PFSK-1 (cell line): Measurements from ENCODE around the gene DLL1.

Experiments
- FOXP2 ChIP-seq: optimal IDR thresholded peaks from 2 replicates; pipeline ENCODE3; 2011; ENCODE audit warnings: borderline replicate concordance, control low read depth, inconsistent platforms; ENCODE audit not compliant: insufficient read depth; ENCODE audit errors: extremely low read length, extremely low read depth
- POLR2AphosphoS5 ChIP-seq: IDR thresholded peaks from 2 replicates; pipeline ENCODE4 v1.6.1; 2012; ENCODE audit warnings: low read depth, mild to moderate bottlenecking, control low read depth, low read length, moderate library complexity
- SIN3A ChIP-seq: IDR thresholded peaks from 2 replicates; pipeline ENCODE4 v1.6.1; 2012; ENCODE audit warnings: mild to moderate bottlenecking, low read length, moderate library complexity, borderline replicate concordance; ENCODE audit not compliant: insufficient read depth
- TAF1 ChIP-seq: IDR thresholded peaks from 2 replicates; pipeline ENCODE4 v1.6.1; 2012; ENCODE audit warnings: low read length, control low read depth, borderline replicate concordance; ENCODE audit not compliant: insufficient read depth
- TF ChIP-seq, protein P1 (sequence below), 2 experiments: IDR thresholded peaks; 2 replicates each; pipeline versions ENCODE4 v1.6.1 to v1.8.0; 2011 to 2012; ENCODE audit warnings: low read depth in 2 of 2, low read length in 2 of 2, control low read depth in 1 of 2, inconsistent platforms in 1 of 2, mild to moderate bottlenecking in 1 of 2, moderate library complexity in 1 of 2; ENCODE audit not compliant: insufficient read depth in 1 of 2

DLL1 gene

DNA sequence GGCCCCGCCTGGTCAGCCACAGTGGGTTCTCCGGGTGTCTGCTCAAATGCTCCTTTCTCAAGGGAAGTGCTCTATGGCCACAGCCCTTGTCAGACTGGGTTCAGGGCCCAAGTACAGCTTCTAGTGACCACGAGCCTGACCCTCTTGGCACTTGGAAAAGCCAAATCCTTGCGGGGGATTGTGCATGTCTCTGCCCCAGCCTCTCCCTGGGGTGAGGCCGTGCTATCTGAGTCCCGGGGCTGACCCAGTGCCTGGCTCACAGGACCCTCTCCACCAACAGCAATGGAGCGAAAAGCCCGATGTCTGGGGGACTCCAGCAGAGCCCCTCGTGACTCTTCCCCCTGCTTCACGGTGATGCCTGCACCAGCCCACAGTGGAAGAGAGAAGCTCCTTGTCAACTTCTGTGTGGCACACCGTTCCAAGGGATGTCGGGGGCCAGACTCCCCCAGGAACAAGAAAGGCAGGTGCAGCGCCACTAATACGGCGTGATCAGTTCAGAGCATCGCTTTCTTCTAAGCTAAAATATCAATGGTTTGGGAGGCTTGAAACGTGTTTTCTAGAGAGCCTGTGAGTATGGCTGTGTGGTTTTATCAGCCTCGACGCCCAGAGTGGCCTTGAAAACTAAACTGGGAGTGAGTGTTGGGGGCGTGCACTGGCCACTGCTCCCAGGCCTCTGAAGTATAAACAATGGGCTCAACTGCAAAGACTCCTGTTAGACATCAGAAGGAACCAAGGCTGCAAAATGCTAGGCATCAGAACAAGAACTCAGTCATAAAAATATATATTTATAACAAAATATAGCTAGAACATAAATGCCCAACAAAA lies 51.9 kb downstream of the DLL1 start:
- TF ChIP-seq, protein P1, sequence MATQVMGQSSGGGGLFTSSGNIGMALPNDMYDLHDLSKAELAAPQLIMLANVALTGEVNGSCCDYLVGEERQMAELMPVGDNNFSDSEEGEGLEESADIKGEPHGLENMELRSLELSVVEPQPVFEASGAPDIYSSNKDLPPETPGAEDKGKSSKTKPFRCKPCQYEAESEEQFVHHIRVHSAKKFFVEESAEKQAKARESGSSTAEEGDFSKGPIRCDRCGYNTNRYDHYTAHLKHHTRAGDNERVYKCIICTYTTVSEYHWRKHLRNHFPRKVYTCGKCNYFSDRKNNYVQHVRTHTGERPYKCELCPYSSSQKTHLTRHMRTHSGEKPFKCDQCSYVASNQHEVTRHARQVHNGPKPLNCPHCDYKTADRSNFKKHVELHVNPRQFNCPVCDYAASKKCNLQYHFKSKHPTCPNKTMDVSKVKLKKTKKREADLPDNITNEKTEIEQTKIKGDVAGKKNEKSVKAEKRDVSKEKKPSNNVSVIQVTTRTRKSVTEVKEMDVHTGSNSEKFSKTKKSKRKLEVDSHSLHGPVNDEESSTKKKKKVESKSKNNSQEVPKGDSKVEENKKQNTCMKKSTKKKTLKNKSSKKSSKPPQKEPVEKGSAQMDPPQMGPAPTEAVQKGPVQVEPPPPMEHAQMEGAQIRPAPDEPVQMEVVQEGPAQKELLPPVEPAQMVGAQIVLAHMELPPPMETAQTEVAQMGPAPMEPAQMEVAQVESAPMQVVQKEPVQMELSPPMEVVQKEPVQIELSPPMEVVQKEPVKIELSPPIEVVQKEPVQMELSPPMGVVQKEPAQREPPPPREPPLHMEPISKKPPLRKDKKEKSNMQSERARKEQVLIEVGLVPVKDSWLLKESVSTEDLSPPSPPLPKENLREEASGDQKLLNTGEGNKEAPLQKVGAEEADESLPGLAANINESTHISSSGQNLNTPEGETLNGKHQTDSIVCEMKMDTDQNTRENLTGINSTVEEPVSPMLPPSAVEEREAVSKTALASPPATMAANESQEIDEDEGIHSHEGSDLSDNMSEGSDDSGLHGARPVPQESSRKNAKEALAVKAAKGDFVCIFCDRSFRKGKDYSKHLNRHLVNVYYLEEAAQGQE (IDR thresholded peaks at IDR 0.05; ENCODE audit: insufficient read depth in 1 of 2, low read depth in 2 of 2, low read length in 2 of 2): no peak
- no peak for TF ChIP-seq TAF1
- TF ChIP-seq SIN3A: no peak
- TF ChIP-seq POLR2AphosphoS5: no peak
- TF ChIP-seq FOXP2: no peak

DNA sequence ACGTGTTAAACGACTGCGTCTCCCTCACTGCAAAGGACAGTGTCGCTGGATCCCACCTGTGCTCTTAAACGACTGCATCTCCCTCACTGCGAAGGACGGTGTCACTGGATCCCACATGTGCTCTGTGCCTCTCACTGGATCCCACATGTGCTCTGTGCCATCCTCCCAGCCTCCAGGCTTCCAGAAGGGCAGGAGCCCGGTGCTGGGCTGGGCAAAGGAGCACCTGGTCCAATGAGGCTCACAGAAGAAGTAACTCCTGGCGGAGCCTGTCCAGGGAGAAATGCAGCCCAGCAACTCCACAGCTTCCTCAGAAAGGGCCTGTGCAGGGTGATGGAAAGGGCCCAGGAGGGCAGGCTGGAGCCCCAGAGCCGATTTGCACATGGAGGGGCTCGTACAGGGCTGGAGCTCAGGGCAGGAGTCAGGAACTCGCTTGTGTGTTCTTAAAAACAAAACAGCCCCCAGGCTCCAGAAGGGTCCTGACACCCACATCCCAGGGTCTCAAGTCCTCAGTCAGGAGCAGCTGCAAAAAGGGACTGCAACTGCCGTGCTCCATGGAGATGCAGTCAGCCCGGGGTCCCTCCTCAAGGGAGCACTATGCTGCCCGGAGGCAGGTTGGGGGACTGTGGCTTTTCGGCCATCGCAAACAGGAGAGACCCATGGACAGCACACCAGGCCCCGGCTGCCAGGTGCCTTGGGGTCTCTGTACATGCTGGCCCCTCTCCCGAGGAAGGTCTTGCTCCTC lies 52.7 kb downstream of the DLL1 start:
- TF ChIP-seq TAF1 (no peak), POLR2AphosphoS5 (no peak), SIN3A (no peak)
- TF ChIP-seq, protein P1 (IDR thresholded peaks at IDR 0.05; ENCODE audit: insufficient read depth in 1 of 2, low read depth in 2 of 2, low read length in 2 of 2): no peak

DNA sequence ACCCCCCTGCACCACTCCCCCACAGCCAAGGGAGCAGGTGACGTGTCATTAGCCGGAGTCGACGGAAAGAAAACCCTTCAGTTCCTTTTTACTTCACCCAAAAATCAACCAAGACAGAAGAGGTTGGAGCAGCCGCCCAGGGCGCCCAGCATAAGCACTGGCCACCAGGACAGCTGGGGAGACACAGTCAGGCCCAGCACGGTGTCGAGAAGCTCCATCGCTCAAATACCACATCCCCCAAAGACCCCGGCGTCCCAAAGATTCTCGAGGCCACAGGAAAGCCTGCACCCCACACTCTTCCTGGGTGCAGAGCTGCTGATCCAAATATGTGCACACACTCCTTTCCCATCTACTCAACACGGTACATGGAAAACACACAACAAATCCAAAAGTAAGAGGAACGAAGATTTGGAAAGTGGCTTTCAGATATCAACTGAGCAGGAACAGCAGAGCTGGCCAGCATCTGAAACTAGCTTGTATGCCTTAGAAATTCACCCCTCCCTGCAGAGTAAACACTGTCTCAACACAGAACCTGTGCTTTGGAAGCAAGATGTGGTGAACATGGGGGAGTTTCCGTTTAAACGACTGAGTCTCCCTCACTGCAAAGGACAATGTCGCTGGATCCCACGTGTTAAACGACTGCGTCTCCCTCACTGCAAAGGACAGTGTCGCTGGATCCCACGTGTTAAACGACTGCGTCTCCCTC lies 54.6 kb downstream of the DLL1 start:
- TF ChIP-seq FOXP2 (no peak), SIN3A (no peak), TAF1 (no peak), POLR2AphosphoS5 (no peak)
- TF ChIP-seq, protein P1 (IDR thresholded peaks at IDR 0.05; ENCODE audit: insufficient read depth in 1 of 2, low read depth in 2 of 2, low read length in 2 of 2): no peak

DNA sequence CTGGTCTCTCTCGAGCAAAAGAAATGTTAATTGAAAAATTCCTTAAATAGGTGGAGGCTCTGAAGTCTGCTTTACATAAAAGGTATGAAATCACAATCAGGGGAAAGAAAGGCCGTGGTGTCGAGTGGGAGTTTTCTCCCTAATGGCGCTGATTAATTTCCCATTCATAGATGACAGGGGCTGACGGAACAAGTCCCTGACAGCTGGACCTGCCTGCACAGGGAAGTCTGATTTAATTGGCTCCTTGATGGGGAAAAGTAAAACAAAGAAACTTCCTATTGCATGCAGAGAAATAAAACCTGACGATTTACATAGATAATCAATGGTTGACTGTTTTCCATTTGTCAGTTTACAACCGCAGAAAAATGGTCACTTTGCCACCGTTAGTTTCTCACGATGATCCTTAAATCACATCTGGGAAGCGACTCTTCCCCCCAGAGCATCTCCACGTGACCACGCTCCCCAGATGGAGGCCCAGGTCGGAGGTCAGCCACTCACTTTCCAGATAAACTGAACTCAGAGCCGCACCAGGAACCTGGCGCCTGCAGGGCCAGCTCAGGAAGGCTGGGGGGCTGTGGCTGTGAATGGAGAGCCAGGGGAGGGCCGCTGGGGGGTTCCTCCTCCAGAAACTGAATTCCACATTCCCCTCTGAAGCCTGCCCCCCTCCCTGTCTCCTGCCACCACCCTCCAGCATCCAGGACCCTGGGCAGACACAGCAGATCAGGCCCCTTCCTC lies 55.3 kb downstream of the DLL1 start:
- TF ChIP-seq POLR2AphosphoS5 (no peak), FOXP2 (no peak), SIN3A (no peak), TAF1 (no peak)
- TF ChIP-seq, protein P1 (IDR thresholded peaks at IDR 0.05; ENCODE audit: insufficient read depth in 1 of 2, low read depth in 2 of 2, low read length in 2 of 2): no peak
